Endodermal cell (in vitro differentiated cells): ENCODE measurements around the gene ACVR1B. TPM values are rescaled to one million over a fixed set of nuclear protein-coding genes. Genes with fewer than 3 reads are reported as not detected.

Source experiments
- DNase-seq: peaks from one replicate; pipeline ENCODE4 v3.0.0-alpha.2; 2017
- H3K27ac ChIP-seq: 2 replicates; pipeline ENCODE4 v1.5.1; 2013; ENCODE audit warnings: mild to moderate bottlenecking, low read depth, low read length, moderate library complexity
- H3K27me3 ChIP-seq: 2 replicates; pipeline ENCODE4 v1.6.1; 2013; ENCODE audit warnings: mild to moderate bottlenecking, low read length, moderate library complexity; ENCODE audit not compliant: insufficient read depth, control insufficient read depth, poor library complexity, severe bottlenecking
- H3K36me3 ChIP-seq: 2 replicates; pipeline ENCODE4 v1.7.0; 2013; ENCODE audit warnings: mild to moderate bottlenecking, low read length, moderate library complexity; ENCODE audit not compliant: control insufficient read depth, insufficient read depth
- H3K4me1 ChIP-seq: one replicate; pipeline ENCODE4 v1.7.0; 2013; ENCODE audit warnings: low read length; ENCODE audit not compliant: control insufficient read depth, insufficient read depth
- H3K4me3 ChIP-seq: 2 replicates; pipeline ENCODE4 v1.5.1; 2013; ENCODE audit warnings: mild to moderate bottlenecking, low read length, moderate library complexity
- H3K9ac ChIP-seq: 2 replicates; pipeline ENCODE4 v1.6.1; 2013; ENCODE audit warnings: mild to moderate bottlenecking, low read length, moderate library complexity; ENCODE audit not compliant: poor library complexity, severe bottlenecking; ENCODE audit errors: extremely low read depth
- H3K9me3 ChIP-seq: 2 replicates; pipeline ENCODE4 v1.6.1; 2013; ENCODE audit warnings: mild to moderate bottlenecking, low read length, moderate library complexity; ENCODE audit not compliant: control insufficient read depth
- H3K27ac Mint-ChIP-seq: 2 replicates; pipeline ENCODE4 v1.8.0; 2020; ENCODE audit warnings: mixed read lengths
- H3K27me3 Mint-ChIP-seq: 2 replicates; pipeline ENCODE4 v1.8.0; 2021; ENCODE audit warnings: mild to moderate bottlenecking, mixed read lengths; ENCODE audit not compliant: insufficient read depth
- H3K36me3 Mint-ChIP-seq: 2 replicates; pipeline ENCODE4 v1.8.0; 2020; ENCODE audit warnings: low read depth, mixed read lengths
- H3K4me1 Mint-ChIP-seq: 2 replicates; pipeline ENCODE4 v1.8.0; 2020; ENCODE audit warnings: mixed read lengths
- H3K4me3 Mint-ChIP-seq: 2 replicates; pipeline ENCODE4 v1.8.0; 2020; ENCODE audit warnings: mild to moderate bottlenecking, moderate library complexity, mixed read lengths
- H3K9me3 Mint-ChIP-seq: 2 replicates; pipeline ENCODE4 v1.8.0; 2020; ENCODE audit warnings: mild to moderate bottlenecking, mixed read lengths
- CTCF ChIP-seq: fragments of 200-600 bp; sonication (generic); conservative IDR thresholded peaks from 2 replicates; pipeline ENCODE4 v1.5.0; 2021; ENCODE audit warnings: antibody characterized with exemption, mild to moderate bottlenecking
- WGBS, 2 experiments: methylation state at CpG; one replicate each; pipeline versions ENCODE4 v1.1.5 to v1.1.7; 2013; ENCODE audit warnings: missing lambda C conversion rate in 2 of 2, mixed read lengths in 1 of 2; ENCODE audit not compliant: insufficient coverage in 1 of 2, insufficient read length in 1 of 2; 5-methylcytosine and 5-hydroxymethylcytosine counted together
- total RNA-seq, 2 donors: library from RNA; stranded (reverse); fragmentation: NEBNext Ultra II Directional in 1 of 2; extraction: Animal tissue kit (Norgen Biotek cat#: 25700) in 1 of 2; gene quantifications; 2 replicates in 1 of 2; 3 replicates in 1 of 2; pipeline ENCODE4 v1.2.1, GENCODE V29; 2021

Gene ACVR1B
- total RNA-seq, 2 donors from 2014 or later = 48.6 to 59.3 TPM

DNA sequence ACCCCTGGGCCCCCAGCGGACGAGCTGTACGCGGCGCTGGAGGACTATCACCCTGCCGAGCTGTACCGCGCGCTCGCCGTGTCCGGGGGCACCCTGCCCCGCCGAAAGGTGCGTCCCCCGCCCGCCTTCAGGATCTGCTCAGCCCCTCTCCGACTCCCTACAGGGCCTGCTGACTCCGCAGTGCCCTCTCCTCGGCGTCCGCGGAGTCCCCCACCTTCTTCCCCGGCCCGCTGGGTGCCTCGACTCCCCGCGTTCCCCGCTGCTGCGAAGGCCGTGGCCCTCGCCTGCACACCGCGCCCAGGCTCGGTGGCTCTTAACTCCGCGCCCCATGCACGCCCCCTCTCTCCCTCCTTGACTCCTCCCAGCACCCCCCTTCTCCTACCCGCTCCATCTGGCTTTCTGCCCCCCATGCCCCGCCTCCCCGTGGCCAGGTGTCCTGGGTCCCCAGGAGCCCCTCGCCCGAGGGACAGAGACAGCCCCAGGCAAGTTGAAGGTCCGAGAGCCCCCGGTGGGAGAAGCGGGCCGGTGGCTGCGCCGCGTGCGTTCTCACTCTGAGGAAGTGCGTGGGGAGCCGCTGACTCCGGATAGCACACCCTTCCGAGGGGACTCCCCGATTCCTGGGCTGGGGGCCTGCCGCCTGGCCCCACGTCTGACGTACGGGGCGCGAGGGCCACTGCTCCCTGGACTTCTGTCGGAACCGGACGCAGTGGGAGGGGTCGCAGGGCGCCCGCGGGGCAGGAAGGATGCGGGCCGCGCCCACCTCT is 55.8 kb downstream of the ACVR1B start:
- H3K9me3 ChIP-seq = peaks cover 7% of the 10 kb centered on the region
- Mint-ChIP-seq H3K27me3 (peaks cover 52% of the 10 kb centered on the region), H3K4me3 (peak overlapping the region; percentile 66), H3K4me1 (peaks cover 16% of the 10 kb centered on the region), H3K27ac (no peak overlapping the region), H3K36me3 (peaks cover 3% of the 10 kb centered on the region), H3K9me3 (no peaks in the 10 kb centered on the region)
- peak; percentile 79 for DNase-seq
- H3K9ac ChIP-seq = no peak overlapping the region
- no peak for TF ChIP-seq CTCF
- H3K27me3 ChIP-seq = peaks cover 50% of the 10 kb centered on the region
- peak overlapping the region; percentile 64 for H3K4me3 ChIP-seq
- H3K36me3 ChIP-seq = no peaks in the 10 kb centered on the region
- no peak overlapping the region for H3K27ac ChIP-seq
- H3K4me1 ChIP-seq = peaks cover 8% of the 10 kb centered on the region
- WGBS, 2 experiments = 10 to 12% methylated on average over 37 to 72 of the region's 72 CpGs

DNA sequence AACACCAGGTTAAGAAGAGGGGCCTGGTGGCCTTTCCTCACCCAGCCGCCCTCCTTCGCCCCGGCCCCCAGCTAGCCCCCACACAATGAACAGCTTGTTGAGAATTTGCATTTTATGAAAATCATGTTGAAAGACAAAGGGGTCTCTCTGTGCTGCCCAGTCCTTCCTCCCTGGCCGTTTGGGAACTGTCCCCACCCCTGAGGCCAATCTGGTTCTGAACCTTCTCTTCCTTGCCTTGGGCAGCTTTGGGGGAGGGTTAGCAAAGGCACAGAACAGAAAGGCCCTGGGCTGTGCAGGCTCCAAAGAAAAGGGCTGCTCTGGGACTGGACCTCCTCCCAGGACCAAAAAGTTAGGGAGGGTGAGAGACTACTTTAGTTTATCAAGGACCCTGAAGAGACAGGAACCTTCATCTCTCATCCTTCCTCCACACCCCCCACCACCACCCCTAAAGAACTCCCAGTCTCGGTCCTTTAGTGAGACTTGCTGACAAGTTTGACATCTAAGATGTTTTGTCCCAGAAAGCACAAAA is 56.5 kb downstream of the ACVR1B start:
- DNase-seq = peak; percentile 60
- Histone ChIP-seq H3K4me1 (peaks cover 8% of the 10 kb centered on the region), H3K9ac (no peak overlapping the region), H3K9me3 (peaks cover 7% of the 10 kb centered on the region), H3K27ac (no peak overlapping the region), H3K4me3 (no peak overlapping the region), H3K27me3 (peaks cover 50% of the 10 kb centered on the region), H3K36me3 (no peaks in the 10 kb centered on the region)
- Mint-ChIP-seq H3K36me3 (no peaks in the 10 kb centered on the region), H3K27ac (no peak overlapping the region), H3K9me3 (no peaks in the 10 kb centered on the region), H3K27me3 (peaks cover 55% of the 10 kb centered on the region), H3K4me3 (peak overlapping the region; percentile 66), H3K4me1 (peaks cover 16% of the 10 kb centered on the region)
- WGBS, 2 experiments = 75% methylated on average over 5 of the region's 5 CpGs; no CpG with 5 or more reads in 1 of the 2 experiments
- TF ChIP-seq CTCF = no peak

DNA sequence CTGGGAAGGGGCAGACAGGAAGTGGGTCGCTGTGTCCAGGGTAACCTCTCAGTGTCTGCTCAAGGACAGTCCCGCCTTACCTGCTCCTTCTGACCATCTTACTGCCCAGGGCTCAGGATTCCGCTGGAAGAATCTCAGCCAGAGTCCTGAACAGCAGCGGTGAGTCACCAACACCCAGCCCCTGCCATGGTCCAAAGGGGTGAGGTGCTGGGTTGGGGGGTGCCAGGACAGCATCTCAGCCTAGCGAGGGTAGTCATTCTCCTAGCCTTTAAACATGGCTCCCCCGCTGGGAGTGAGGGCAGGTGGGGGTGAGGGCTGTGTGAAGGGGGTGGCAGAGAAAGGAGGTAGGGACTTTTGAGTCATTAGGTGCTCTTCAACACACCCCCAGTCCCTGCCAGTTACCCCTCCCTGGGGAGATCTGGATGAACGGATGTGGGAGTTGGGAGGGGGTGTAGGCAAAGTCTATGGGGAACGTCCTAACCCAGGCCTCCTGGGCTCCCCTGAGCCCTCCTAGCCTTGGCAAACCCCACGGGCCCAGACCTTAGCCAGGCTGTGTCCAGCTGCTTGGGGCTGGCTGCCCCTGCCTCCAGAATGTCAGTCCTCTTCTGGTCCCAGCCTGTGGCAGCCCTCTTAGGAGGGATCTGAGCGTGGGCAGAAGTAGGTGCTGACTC is 57.7 kb downstream of the ACVR1B start:
- Mint-ChIP-seq H3K27ac (no peak overlapping the region), H3K27me3 (peaks cover 62% of the 10 kb centered on the region), H3K9me3 (no peaks in the 10 kb centered on the region), H3K4me3 (no peak overlapping the region), H3K4me1 (peaks cover 16% of the 10 kb centered on the region), H3K36me3 (no peaks in the 10 kb centered on the region)
- H3K36me3 ChIP-seq = no peaks in the 10 kb centered on the region
- no peak overlapping the region for H3K4me3 ChIP-seq
- H3K27me3 ChIP-seq = peaks cover 60% of the 10 kb centered on the region
- TF ChIP-seq CTCF = no peak
- H3K4me1 ChIP-seq = peaks cover 8% of the 10 kb centered on the region
- DNase-seq = peak; percentile 64
- 86 to 90% methylated on average over 3 to 10 of the region's 10 CpGs for WGBS, 2 experiments
- no peak overlapping the region for H3K9ac ChIP-seq
- peaks cover 7% of the 10 kb centered on the region for H3K9me3 ChIP-seq
- H3K27ac ChIP-seq = no peak overlapping the region
